HCT116 (cell line): ENCODE results near the gene SPSB1.

Source experiments
- EGR1 ChIP-seq: IDR thresholded peaks from 2 replicates; pipeline ENCODE4 v1.6.1; 2012; ENCODE audit warnings: low read depth
- FOSL1 ChIP-seq: IDR thresholded peaks from 2 replicates; pipeline ENCODE4 v1.6.1; 2012; ENCODE audit warnings: low read depth
- JUND ChIP-seq: IDR thresholded peaks from 2 replicates; pipeline ENCODE4 v1.6.1; 2012
- POLR2A ChIP-seq: IDR thresholded peaks from 2 replicates; pipeline ENCODE4 v1.7.0; 2011; ENCODE audit warnings: borderline replicate concordance; ENCODE audit not compliant: insufficient read depth, insufficient read length; ENCODE audit errors: extremely low read depth
- POLR2AphosphoS5 ChIP-seq: IDR thresholded peaks from 2 replicates; pipeline ENCODE4 v1.6.1; 2011; ENCODE audit warnings: mild to moderate bottlenecking, low read depth, low read length, moderate library complexity
- RAD21 ChIP-seq: IDR thresholded peaks from 2 replicates; pipeline ENCODE4 v1.6.1; 2012; ENCODE audit warnings: low read depth, mild to moderate bottlenecking
- SIN3A ChIP-seq: IDR thresholded peaks from 2 replicates; pipeline ENCODE4 v1.6.1; 2012; ENCODE audit warnings: low read depth
- SP1 ChIP-seq: IDR thresholded peaks from 2 replicates; pipeline ENCODE4 v1.6.1; 2012; ENCODE audit warnings: low read depth
- ZFX ChIP-seq: fragments of 450-650 bp; IDR thresholded peaks from 2 replicates; pipeline ENCODE4 v1.6.1; 2017
- ZNF274 ChIP-seq: fragments of 200-500 bp; sonication (Bioruptor generic); IDR thresholded peaks from 2 replicates; pipeline ENCODE4 v1.6.1; 2014; ENCODE audit warnings: mild to moderate bottlenecking, low read depth, low read length, inconsistent platforms
- TF ChIP-seq, protein P1 (sequence below), 3 experiments: fragments of 200-600 bp in 1 of 3; sonication (generic) in 1 of 3; IDR thresholded peaks in 2 of 3; conservative IDR thresholded peaks in 1 of 3; 2 replicates each; pipeline ENCODE4 v1.5.1; 2012 to 2017; ENCODE audit warnings: low read depth in 2 of 3, low read length in 2 of 3, antibody characterized with exemption in 1 of 3, borderline replicate concordance in 1 of 3, control low read depth in 1 of 3, mild to moderate bottlenecking in 1 of 3, mixed read lengths in 1 of 3, mixed run types in 1 of 3, moderate library complexity in 1 of 3; ENCODE audit not compliant: insufficient read depth in 1 of 3
- TF ChIP-seq, protein P2 (sequence below): IDR thresholded peaks from 2 replicates; pipeline ENCODE4 v1.6.1; 2012; ENCODE audit warnings: low read depth
- TF ChIP-seq, protein P3 (sequence below): IDR thresholded peaks from 2 replicates; pipeline ENCODE4 v1.6.1; 2012

GRCh38 chr1:9319208-9319788, 26.6 kb downstream of the SPSB1 start:
- TF ChIP-seq POLR2AphosphoS5 (no peak), ZNF274 (no peak), POLR2A (no peak), FOSL1 (no peak), RAD21 (no peak), SP1 (no peak), JUND (no peak), SIN3A (no peak), ZFX (no peak), EGR1 (no peak)
- TF ChIP-seq, protein P1, sequence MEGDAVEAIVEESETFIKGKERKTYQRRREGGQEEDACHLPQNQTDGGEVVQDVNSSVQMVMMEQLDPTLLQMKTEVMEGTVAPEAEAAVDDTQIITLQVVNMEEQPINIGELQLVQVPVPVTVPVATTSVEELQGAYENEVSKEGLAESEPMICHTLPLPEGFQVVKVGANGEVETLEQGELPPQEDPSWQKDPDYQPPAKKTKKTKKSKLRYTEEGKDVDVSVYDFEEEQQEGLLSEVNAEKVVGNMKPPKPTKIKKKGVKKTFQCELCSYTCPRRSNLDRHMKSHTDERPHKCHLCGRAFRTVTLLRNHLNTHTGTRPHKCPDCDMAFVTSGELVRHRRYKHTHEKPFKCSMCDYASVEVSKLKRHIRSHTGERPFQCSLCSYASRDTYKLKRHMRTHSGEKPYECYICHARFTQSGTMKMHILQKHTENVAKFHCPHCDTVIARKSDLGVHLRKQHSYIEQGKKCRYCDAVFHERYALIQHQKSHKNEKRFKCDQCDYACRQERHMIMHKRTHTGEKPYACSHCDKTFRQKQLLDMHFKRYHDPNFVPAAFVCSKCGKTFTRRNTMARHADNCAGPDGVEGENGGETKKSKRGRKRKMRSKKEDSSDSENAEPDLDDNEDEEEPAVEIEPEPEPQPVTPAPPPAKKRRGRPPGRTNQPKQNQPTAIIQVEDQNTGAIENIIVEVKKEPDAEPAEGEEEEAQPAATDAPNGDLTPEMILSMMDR (IDR thresholded peaks at IDR 0.05 in 2 of 3, conservative IDR thresholded peaks at IDR 0.05 in 1 of 3; ENCODE audit: borderline replicate concordance in 1 of 3, insufficient read depth in 1 of 3, low read depth in 2 of 3, low read length in 2 of 3), result no peak
- TF ChIP-seq, protein P2, sequence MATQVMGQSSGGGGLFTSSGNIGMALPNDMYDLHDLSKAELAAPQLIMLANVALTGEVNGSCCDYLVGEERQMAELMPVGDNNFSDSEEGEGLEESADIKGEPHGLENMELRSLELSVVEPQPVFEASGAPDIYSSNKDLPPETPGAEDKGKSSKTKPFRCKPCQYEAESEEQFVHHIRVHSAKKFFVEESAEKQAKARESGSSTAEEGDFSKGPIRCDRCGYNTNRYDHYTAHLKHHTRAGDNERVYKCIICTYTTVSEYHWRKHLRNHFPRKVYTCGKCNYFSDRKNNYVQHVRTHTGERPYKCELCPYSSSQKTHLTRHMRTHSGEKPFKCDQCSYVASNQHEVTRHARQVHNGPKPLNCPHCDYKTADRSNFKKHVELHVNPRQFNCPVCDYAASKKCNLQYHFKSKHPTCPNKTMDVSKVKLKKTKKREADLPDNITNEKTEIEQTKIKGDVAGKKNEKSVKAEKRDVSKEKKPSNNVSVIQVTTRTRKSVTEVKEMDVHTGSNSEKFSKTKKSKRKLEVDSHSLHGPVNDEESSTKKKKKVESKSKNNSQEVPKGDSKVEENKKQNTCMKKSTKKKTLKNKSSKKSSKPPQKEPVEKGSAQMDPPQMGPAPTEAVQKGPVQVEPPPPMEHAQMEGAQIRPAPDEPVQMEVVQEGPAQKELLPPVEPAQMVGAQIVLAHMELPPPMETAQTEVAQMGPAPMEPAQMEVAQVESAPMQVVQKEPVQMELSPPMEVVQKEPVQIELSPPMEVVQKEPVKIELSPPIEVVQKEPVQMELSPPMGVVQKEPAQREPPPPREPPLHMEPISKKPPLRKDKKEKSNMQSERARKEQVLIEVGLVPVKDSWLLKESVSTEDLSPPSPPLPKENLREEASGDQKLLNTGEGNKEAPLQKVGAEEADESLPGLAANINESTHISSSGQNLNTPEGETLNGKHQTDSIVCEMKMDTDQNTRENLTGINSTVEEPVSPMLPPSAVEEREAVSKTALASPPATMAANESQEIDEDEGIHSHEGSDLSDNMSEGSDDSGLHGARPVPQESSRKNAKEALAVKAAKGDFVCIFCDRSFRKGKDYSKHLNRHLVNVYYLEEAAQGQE, result no peak
- TF ChIP-seq, protein P3, sequence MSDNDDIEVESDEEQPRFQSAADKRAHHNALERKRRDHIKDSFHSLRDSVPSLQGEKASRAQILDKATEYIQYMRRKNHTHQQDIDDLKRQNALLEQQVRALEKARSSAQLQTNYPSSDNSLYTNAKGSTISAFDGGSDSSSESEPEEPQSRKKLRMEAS, result no peak
